K562 (cell line): ENCODE results near the gene HSD17B3. TPM values are rescaled to one million over a fixed set of nuclear protein-coding genes. Genes with fewer than 3 reads are reported as not detected.

Source experiments
- ATAC-seq: fragments of 200-7000 bp; cut with Tn5 transposase; 3 replicates; pipeline ENCODE4 v1.9.1; 2020; ENCODE audit warnings: moderate library complexity
- BruUV-seq: library from RNA; stranded (reverse); fragments of 400-500 nt; replicated peaks from 2 replicates; lab custom pipeline; 2021; lab: Mats Ljungman, UMichigan
- CTCF ChIA-PET: fragments of 300-600 bp; formaldehyde crosslinking; extraction: SDS; loops from one replicate; lab custom pipeline; 2021; ENCODE audit warnings: low intra/inter-chr PET ratio; lab: Yijun Ruan, JAX
- POLR2A ChIA-PET: fragments of 300-600, 350-650 bp; sonication (Branson Sonifier 250); formaldehyde crosslinking; extraction: SDS; loops from one replicate; lab custom pipeline; 2021; ENCODE audit warnings: antibody characterized with exemption, inconsistent platforms; lab: Yijun Ruan, JAX
- DNase-seq, 4 experiments: peaks; one replicate each; pipeline versions ENCODE4 v3.0.0 to v3.0.0-alpha.2; 2011 to 2018; ENCODE audit warnings: low spot score in 3 of 4, mixed read lengths in 3 of 4; ENCODE audit errors: extremely low read depth in 1 of 4
- FAIRE-seq: peaks from 2 replicates; lab custom pipeline; 2011; peaks lifted over from hg19 to GRCh38; lab: Jason Lieb, UNC
- H2AFZ ChIP-seq: 2 replicates; pipeline ENCODE4 v1.6.0; 2011; ENCODE audit warnings: low read depth, low read length, control low read depth, inconsistent platforms
- H3K27ac ChIP-seq: fragments of 200-600 bp; 3 replicates; pipeline ENCODE4 v1.8.0; 2011; ENCODE audit warnings: low read depth, mild to moderate bottlenecking, control low read depth, inconsistent platforms, low read length, moderate library complexity, mixed read lengths; ENCODE audit errors: extremely low read depth
- H3K27me3 ChIP-seq, 2 experiments: fragments of 300-600 bp in 1 of 2; 2 replicates in 1 of 2; 3 replicates in 1 of 2; pipeline versions ENCODE4 v1.6.0 to v1.8.0; 2011; ENCODE audit warnings: inconsistent platforms in 2 of 2, low read length in 2 of 2, mild to moderate bottlenecking in 1 of 2, mixed read lengths in 1 of 2, moderate library complexity in 1 of 2; ENCODE audit not compliant: control insufficient read depth in 2 of 2, insufficient read depth in 2 of 2
- H3K36me3 ChIP-seq: fragments of 300-600 bp; 3 replicates; pipeline ENCODE4 v1.8.0; 2011; ENCODE audit warnings: mild to moderate bottlenecking, low read length, inconsistent platforms; ENCODE audit not compliant: control insufficient read depth, insufficient read depth
- H3K4me1 ChIP-seq, 2 experiments: fragments of 200-600 bp in 1 of 2; replicated peaks in 1 of 2; 2 replicates in 1 of 2; 3 replicates in 1 of 2; pipeline versions ENCODE4 v1.5.1 to v1.8.0; 2011; ENCODE audit warnings: inconsistent platforms in 2 of 2, low read length in 2 of 2, mild to moderate bottlenecking in 1 of 2, mixed read lengths in 1 of 2, moderate library complexity in 1 of 2; ENCODE audit not compliant: control insufficient read depth in 2 of 2, insufficient read depth in 2 of 2
- H3K4me2 ChIP-seq: 2 replicates; pipeline ENCODE4 v1.6.1; 2011; ENCODE audit warnings: low read length, control low read depth, inconsistent platforms, mixed read lengths; ENCODE audit not compliant: insufficient read depth
- H3K4me3 ChIP-seq: fragments of 200-600 bp; sonication (generic), shearing (Covaris generic); 2 replicates; pipeline ENCODE4 v1.5.1; 2016; ENCODE audit warnings: control low read depth, inconsistent platforms
- H3K79me2 ChIP-seq: fragments of 200-600 bp; 3 replicates; pipeline ENCODE4 v1.8.0; 2011; ENCODE audit warnings: low read length, inconsistent platforms; ENCODE audit not compliant: control insufficient read depth, insufficient read depth
- H3K9ac ChIP-seq, 2 experiments: 2 replicates each; pipeline versions ENCODE4 v1.6.0 to v1.6.1; 2011; ENCODE audit warnings: low read depth in 2 of 2, low read length in 2 of 2, control low read depth in 1 of 2, inconsistent platforms in 1 of 2, mild to moderate bottlenecking in 1 of 2, mixed read lengths in 1 of 2; ENCODE audit not compliant: insufficient read depth in 1 of 2
- H3K9me1 ChIP-seq: one replicate; pipeline ENCODE4 v1.6.0; 2011; ENCODE audit warnings: inconsistent platforms, mild to moderate bottlenecking, low read length, moderate library complexity; ENCODE audit not compliant: control insufficient read depth, insufficient read depth
- H3K9me3 ChIP-seq: replicated peaks from 2 replicates; pipeline ENCODE4 v1.5.1; 2011; ENCODE audit warnings: low read depth, low read length, inconsistent platforms; ENCODE audit not compliant: control insufficient read depth, insufficient read depth
- H4K20me1 ChIP-seq: replicated peaks from 2 replicates; pipeline ENCODE4 v1.6.1; 2011; ENCODE audit warnings: low read length, inconsistent platforms, mixed read lengths; ENCODE audit not compliant: control insufficient read depth, insufficient read depth
- HDAC6 ChIP-seq: IDR thresholded peaks from 2 replicates; pipeline ENCODE4 v1.6.1; 2012; ENCODE audit warnings: low read depth, mild to moderate bottlenecking, control low read depth, inconsistent platforms, low read length, moderate library complexity
- MNT ChIP-seq, 2 experiments: fragments of 450-650 bp; conservative IDR thresholded peaks; 2 replicates each; pipeline ENCODE4 v1.6.1; 2017; ENCODE audit warnings: mild to moderate bottlenecking in 2 of 2, moderate library complexity in 2 of 2
- MXD1 ChIP-seq: fragments of 250-450 bp; sonication (Bioruptor Pico); IDR thresholded peaks from 2 replicates; pipeline ENCODE4 v1.8.0; 2021; ENCODE audit warnings: borderline replicate concordance, mild to moderate bottlenecking, moderate library complexity; ENCODE audit not compliant: poor library complexity, severe bottlenecking
- MYC ChIP-seq, 2 experiments: fragments of 250-450 bp in 1 of 2; sonication (Bioruptor Pico) in 1 of 2; IDR thresholded peaks; 2 replicates each; pipeline versions ENCODE4 v1.5.1 to v1.6.1; 2012 to 2021; ENCODE audit warnings: low read depth in 2 of 2, borderline replicate concordance in 1 of 2, improper control_type of control experiment in 1 of 2, low read length in 1 of 2, mild to moderate bottlenecking in 1 of 2, moderate library complexity in 1 of 2
- NRF1 ChIP-seq, 2 experiments: fragments of 450-650 bp; IDR thresholded peaks in 1 of 2; conservative IDR thresholded peaks in 1 of 2; 2 replicates each; pipeline ENCODE4 v1.6.1; 2014; ENCODE audit warnings: mild to moderate bottlenecking in 2 of 2
- YBX1 ChIP-seq: fragments of 450-650 bp; IDR thresholded peaks from 2 replicates; pipeline ENCODE4 v1.7.1; 2016; ENCODE audit warnings: mild to moderate bottlenecking
- ZKSCAN1 ChIP-seq: fragments of 150-350 bp; IDR thresholded peaks from 2 replicates; pipeline ENCODE4 v1.6.1; 2016; ENCODE audit warnings: low read depth, low read length
- ZNF512 ChIP-seq: IDR thresholded peaks from 2 replicates; pipeline ENCODE4 v1.6.1; 2016; ENCODE audit warnings: missing genetic modification characterization, missing compliant biosample characterization
- ZNF551 ChIP-seq: fragments of 250-450 bp; sonication (Bioruptor Pico); IDR thresholded peaks from 2 replicates; pipeline ENCODE4 v1.5.0; 2021; ENCODE audit warnings: mild to moderate bottlenecking, moderate library complexity
- ZNF75A ChIP-seq: fragments of 450-650 bp; formaldehyde crosslinking; IDR thresholded peaks from 2 replicates; pipeline ENCODE4 v1.4.0; 2020; ENCODE audit warnings: mild to moderate bottlenecking
- WGBS: fragments of 100-300 bp; shearing (Covaris generic); methylation state at CpG from one replicate; pipeline ENCODE4 v1.1.6; 2016; ENCODE audit warnings: low coverage, mixed read lengths; ENCODE audit not compliant: insufficient coverage; ENCODE audit errors: missing lambda C conversion rate; 5-methylcytosine and 5-hydroxymethylcytosine counted together
- in situ Hi-C: fragments of 300-500 bp; cut with MboI; formaldehyde crosslinking; loops from 4 replicates; pipeline ENCODE4 v1.15.0; 2018; ENCODE audit warnings: inconsistent platforms, mixed read lengths
- intact Hi-C: fragments of 100-400 bp; cut with micrococcal nuclease; formaldehyde crosslinking; loops from 2 replicates; pipeline ENCODE4 v1.14.2; 2022
- polyA plus RNA-seq, 8 experiments: library from polyadenylated mRNA; depleted of rRNA in 4 of 8; stranded (reverse) in 5 of 8; unstranded in 3 of 8; fragments of >200 nt; fragmentation: Nextera tagmentation in 2 of 8; fragmentation: Illumina TruSeq in 1 of 8; extraction: Ambion mirVana in 2 of 8; extraction: Trizol in 1 of 8; gene quantifications; 2 replicates each; pipeline versions ENCODE4 v1.2.1 to v1.2.3, GENCODE V29; 2011 to 2014; ENCODE audit warnings: inconsistent platforms in 1 of 8, missing spikeins in 1 of 8
- total RNA-seq, 7 experiments: library from RNA; depleted of rRNA in 6 of 7; stranded (reverse); fragments of >200 nt in 6 of 7; fragmentation: Illumina TruSeq in 2 of 7; extraction: Trizol in 2 of 7; gene quantifications; 2 replicates each; pipeline versions ENCODE4 v1.2.1 to v1.2.3, GENCODE V29; 2011 to 2021; ENCODE audit warnings: low replicate concordance in 1 of 7

HSD17B3 gene
- total and polyA plus RNA-seq, 9 of the 15 experiments (the other 6 are each of a cell fraction or from before 2014, with no cell fraction given), result not detected

GRCh38 chr9:96289392-96289791, 12.6 kb downstream of the HSD17B3 start:
- Histone ChIP-seq H3K9ac (no peak overlapping the region), H3K36me3 (no peaks in the 10 kb centered on the region), H3K27ac (no peak overlapping the region), H4K20me1 (no peaks in the 10 kb centered on the region), H3K4me2 (no peak overlapping the region), H3K27me3 (no peaks in the 10 kb centered on the region), H3K9me1 (no peaks in the 10 kb centered on the region), H3K4me1 (no peaks in the 10 kb centered on the region), H3K9me3 (no peaks in the 10 kb centered on the region; the same call in 1 of the 2 replicates), H3K4me3 (no peak overlapping the region), H2AFZ (no peak overlapping the region), H3K79me2 (no peaks in the 10 kb centered on the region)
- intact Hi-C loops (no loop called here), in situ Hi-C loops (no loop called here)
- DNase-seq (no peak), ATAC-seq (no peak), FAIRE-seq (no peak)
- ChIA-PET POLR2A (interaction anchor here (0.6 kb wide), 1 partner anchor 425 kb away, joined by 3 read pairs; no protein-coding TSS in a partner anchor), CTCF (no interaction called here)
- BruUV-seq, result no TSS peak
- 7% methylated on average over 2 of the region's 2 CpGs for WGBS
- TF ChIP-seq ZNF75A (CRISPR knock-in tag) (no peak), YBX1 (no peak)

GRCh38 chr9:96281641-96282040, 20.3 kb downstream of the HSD17B3 start:
- Histone ChIP-seq H2AFZ (no peak overlapping the region), H3K36me3 (no peaks in the 10 kb centered on the region), H3K9me1 (no peaks in the 10 kb centered on the region), H3K79me2 (no peaks in the 10 kb centered on the region), H3K9ac (no peak overlapping the region), H3K4me3 (no peak overlapping the region), H3K9me3 (no peaks in the 10 kb centered on the region; the same call in 1 of the 2 replicates), H3K4me2 (no peak overlapping the region), H3K27me3 (no peaks in the 10 kb centered on the region), H4K20me1 (no peaks in the 10 kb centered on the region), H3K4me1 (no peaks in the 10 kb centered on the region), H3K27ac (no peak overlapping the region)
- DNase-seq (no peak), ATAC-seq (no peak), FAIRE-seq (no peak)
- no TSS peak for BruUV-seq
- ChIA-PET POLR2A (interaction anchor here (0.6 kb wide), 1 partner anchor 15 kb away, joined by 3 read pairs; no protein-coding TSS in a partner anchor), CTCF (no interaction called here)
- intact Hi-C loops (no loop called here), in situ Hi-C loops (no loop called here)
- 28% methylated on average over 6 of the region's 6 CpGs for WGBS
- TF ChIP-seq MXD1 (CRISPR knock-in tag) (no peak), ZKSCAN1 (no peak), HDAC6 (no peak), NRF1 (conservative IDR thresholded peaks at IDR 0.05 in 1 of 2, IDR thresholded peaks at IDR 0.05 in 1 of 2) (no peak), MNT (conservative IDR thresholded peaks at IDR 0.05) (no peak), ZNF551 (no peak), ZNF512 (tag) (no peak), MYC (IDR thresholded peaks at IDR 0.05; ENCODE audit: low read depth, low read length) (no peak), MYC (CRISPR knock-in tag; IDR thresholded peaks at IDR 0.05; ENCODE audit: borderline replicate concordance, low read depth) (no peak)
